Fibroblast of mammary gland (primary cell): ENCODE data around the gene MAGI2.

Experiments
- DNase-seq: peaks from one replicate; pipeline ENCODE4 v3.0.0-alpha.2; 2010; ENCODE audit warnings: low read depth
- H3K4me3 ChIP-seq: 2 replicates; pipeline ENCODE4 v1.5.1; 2011; ENCODE audit warnings: low read depth, mild to moderate bottlenecking, low read length, moderate library complexity; ENCODE audit not compliant: control insufficient read depth
- CTCF ChIP-seq: conservative IDR thresholded peaks from 2 replicates; pipeline ENCODE4 v1.5.1; 2011; ENCODE audit warnings: low read depth, low read length, inconsistent platforms; ENCODE audit not compliant: control insufficient read depth, insufficient read depth

The MAGI2 gene

GRCh38 chr7:78607099-78607498 is 846.4 kb downstream of the MAGI2 start:
- H3K4me3 ChIP-seq, result no peak overlapping the region
- DNase-seq, result peak; percentile 20
- TF ChIP-seq CTCF, result peak; percentile 51

- H3K4me3 ChIP-seq, result no peak overlapping the region
- peak; percentile 5 for DNase-seq
- TF ChIP-seq CTCF, result no peak
These were observed 848.3 kb downstream of the MAGI2 start for GRCh38 chr7:78605119-78605518.

- no peak for TF ChIP-seq CTCF
- no peak overlapping the region for H3K4me3 ChIP-seq
- DNase-seq, result peak; percentile 5
These were observed 851.7 kb downstream of the MAGI2 start for GRCh38 chr7:78601728-78602127.

GRCh38 chr7:78594156-78594555 is 859.3 kb downstream of the MAGI2 start:
- no peak for TF ChIP-seq CTCF
- no peak overlapping the region for H3K4me3 ChIP-seq
- DNase-seq, result no peak

- no peak overlapping the region for H3K4me3 ChIP-seq
- TF ChIP-seq CTCF, result no peak
- no peak for DNase-seq
These were observed 865.1 kb downstream of the MAGI2 start for GRCh38 chr7:78588393-78588792.

- DNase-seq, result peak; percentile 26
- TF ChIP-seq CTCF, result peak; percentile 20
- H3K4me3 ChIP-seq, result no peak overlapping the region
These were observed 865.9 kb downstream of the MAGI2 start for GRCh38 chr7:78587443-78588044.

- no peak for TF ChIP-seq CTCF
- H3K4me3 ChIP-seq, result no peak overlapping the region
- no peak for DNase-seq
These were observed 867.5 kb downstream of the MAGI2 start for GRCh38 chr7:78585980-78586379.
